Lower leg skin (tissue), 4 donors: ENCODE data around the gene FSTL5. TPM values are rescaled to one million over a fixed set of nuclear protein-coding genes. Genes with fewer than 3 reads are reported as not detected.

Source experiments
- DNase-seq, 2 donors: peaks; one replicate each; pipeline ENCODE4 v3.0.0-alpha.2; 2019; ENCODE audit warnings: low spot score in 2 of 2
- H3K4me3 ChIP-seq: fragments of 200-600 bp; sonication (generic); 2 replicates; pipeline ENCODE4 v1.5.1; 2017; ENCODE audit warnings: mild to moderate bottlenecking, low read depth; ENCODE audit not compliant: poor library complexity, severe bottlenecking
- POLR2A ChIP-seq, 2 donors: fragments of 450-650 bp; IDR thresholded peaks; one replicate each; pipeline ENCODE4 v1.6.1; 2016 to 2017; ENCODE audit warnings: antibody characterized with exemption in 2 of 2, mild to moderate bottlenecking in 1 of 2, moderate library complexity in 1 of 2
- WGBS, 2 donors: methylation state at CpG; one replicate each; pipeline ENCODE4 v1.1.5; 2018; 5-methylcytosine and 5-hydroxymethylcytosine counted together
- intact Hi-C: fragments of 100-400 bp; cut with DNase I; formaldehyde crosslinking; loops from one replicate; pipeline ENCODE4 v1.15.0; 2023; ENCODE audit warnings: low total_unique reads
- total RNA-seq, 4 donors: library from RNA; depleted of rRNA; stranded (reverse); fragments of >200 nt; gene quantifications; one replicate each; pipeline ENCODE4 v1.1.0, GENCODE V29; 2016
- TF ChIP-seq, protein P1 (sequence below), 3 donors: fragments of 450-650 bp; IDR thresholded peaks; one replicate each; pipeline ENCODE4 v1.5.1; 2016; ENCODE audit warnings: antibody characterized with exemption in 3 of 3, mild to moderate bottlenecking in 3 of 3, moderate library complexity in 2 of 3

Gene FSTL5
- total RNA-seq, 4 donors from 2014 or later = not detected

DNA sequence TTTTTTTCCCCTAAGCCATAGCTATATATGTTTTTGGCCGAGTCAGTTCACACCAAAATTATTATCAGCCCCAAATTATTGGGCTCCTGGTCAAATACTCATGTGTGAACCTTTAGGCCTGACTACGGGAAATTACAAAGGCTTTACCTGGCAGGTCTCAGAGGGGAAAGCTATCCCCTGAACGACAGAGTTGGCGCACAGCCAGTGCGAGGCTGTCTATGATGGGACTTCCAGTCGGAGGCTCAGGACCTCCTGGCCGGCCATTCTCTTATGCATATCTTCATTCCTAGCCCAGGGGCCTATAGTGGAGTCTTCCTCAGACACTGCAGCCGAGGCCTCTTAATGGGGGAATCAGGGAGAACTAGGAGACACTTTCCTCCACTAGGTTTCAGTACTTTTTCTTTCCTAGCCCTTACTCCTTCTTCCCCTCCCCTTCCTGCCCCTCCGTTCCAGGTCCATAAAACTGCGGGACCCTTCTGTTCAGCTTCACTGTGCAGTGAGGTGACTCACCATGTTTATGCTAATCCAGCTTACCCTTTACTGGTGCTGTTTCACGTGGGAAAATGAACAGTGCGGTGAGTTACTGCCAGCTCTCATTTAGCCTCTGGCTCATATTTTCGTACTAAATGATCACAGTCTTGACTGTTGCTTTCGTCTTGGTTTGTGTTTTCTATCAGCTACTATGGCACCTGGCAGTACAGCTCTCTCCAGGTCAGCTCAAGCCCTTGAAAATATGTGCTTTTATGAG is 533.9 kb downstream of the FSTL5 start:
- DNase-seq = no peak
- H3K4me3 ChIP-seq = no peak overlapping the region
- WGBS, 2 donors = 59 to 66% methylated on average over 14 of the region's 14 CpGs
- no peak for TF ChIP-seq POLR2A (IDR thresholded peaks at IDR 0.05)
- TF ChIP-seq, protein P1, sequence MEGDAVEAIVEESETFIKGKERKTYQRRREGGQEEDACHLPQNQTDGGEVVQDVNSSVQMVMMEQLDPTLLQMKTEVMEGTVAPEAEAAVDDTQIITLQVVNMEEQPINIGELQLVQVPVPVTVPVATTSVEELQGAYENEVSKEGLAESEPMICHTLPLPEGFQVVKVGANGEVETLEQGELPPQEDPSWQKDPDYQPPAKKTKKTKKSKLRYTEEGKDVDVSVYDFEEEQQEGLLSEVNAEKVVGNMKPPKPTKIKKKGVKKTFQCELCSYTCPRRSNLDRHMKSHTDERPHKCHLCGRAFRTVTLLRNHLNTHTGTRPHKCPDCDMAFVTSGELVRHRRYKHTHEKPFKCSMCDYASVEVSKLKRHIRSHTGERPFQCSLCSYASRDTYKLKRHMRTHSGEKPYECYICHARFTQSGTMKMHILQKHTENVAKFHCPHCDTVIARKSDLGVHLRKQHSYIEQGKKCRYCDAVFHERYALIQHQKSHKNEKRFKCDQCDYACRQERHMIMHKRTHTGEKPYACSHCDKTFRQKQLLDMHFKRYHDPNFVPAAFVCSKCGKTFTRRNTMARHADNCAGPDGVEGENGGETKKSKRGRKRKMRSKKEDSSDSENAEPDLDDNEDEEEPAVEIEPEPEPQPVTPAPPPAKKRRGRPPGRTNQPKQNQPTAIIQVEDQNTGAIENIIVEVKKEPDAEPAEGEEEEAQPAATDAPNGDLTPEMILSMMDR (IDR thresholded peaks at IDR 0.05) = no peak
- intact Hi-C loops = no loop called here

DNA sequence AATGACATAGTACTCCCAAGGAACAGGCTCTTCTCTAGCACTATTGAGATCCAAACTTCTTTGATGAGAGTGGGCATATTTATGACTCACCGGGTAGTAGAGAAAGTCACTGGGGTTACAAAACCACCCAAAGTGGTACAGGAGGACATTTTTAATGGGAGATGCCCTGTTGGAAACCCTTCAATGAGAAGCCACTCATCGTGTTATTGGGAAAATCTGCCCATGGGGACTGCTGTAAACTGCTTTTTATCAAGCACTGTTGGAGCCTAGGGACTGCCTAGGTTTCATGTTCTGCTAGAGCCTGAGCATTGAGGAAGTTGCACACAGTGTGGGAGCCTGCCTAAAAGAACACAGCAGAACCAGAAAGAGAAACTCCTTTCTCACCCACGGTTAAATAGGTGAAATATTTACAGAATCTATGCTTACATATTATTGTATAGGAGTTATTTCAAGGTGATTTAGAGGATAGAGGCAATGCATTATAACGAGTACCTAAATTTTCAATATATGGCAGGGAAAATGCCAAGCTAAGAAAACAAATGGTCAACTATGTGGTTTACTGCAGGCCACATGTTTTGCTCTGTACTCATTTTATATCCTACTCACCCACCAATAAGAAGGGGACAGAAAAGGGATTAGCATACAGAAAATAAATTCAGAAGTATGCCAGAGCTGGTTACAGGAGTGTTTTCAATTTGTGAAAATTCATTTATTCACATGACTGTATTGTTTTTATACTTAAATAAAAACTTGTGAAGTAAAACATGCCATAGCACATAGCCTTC is 559.1 kb downstream of the FSTL5 start:
- TF ChIP-seq, protein P1 (IDR thresholded peaks at IDR 0.05) = no peak
- no peak for TF ChIP-seq POLR2A (IDR thresholded peaks at IDR 0.05)
- H3K4me3 ChIP-seq = no peak overlapping the region
- WGBS, 2 donors = 60 to 61% methylated on average over 4 of the region's 4 CpGs
- intact Hi-C loops = no loop called here
- no peak for DNase-seq

DNA sequence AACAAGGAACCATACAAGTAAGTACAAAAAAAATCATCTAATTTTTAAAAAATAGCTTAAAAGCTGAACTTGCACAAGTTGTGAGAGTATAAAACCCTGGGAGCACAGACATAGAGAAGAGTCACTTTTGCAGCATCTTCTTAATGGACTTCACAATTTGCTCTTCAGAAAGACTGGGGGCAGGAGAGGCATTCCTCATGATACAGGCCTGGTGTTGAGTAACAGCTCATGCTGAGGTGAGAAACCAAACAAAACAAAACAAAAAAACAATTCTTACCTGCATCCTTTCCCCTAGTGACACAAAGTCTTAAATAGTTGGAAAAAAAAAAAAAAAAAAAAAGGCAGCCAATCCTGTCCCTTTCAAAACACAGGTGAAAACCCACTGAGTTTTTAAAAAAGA is 562.8 kb downstream of the FSTL5 start:
- H3K4me3 ChIP-seq = no peak overlapping the region
- intact Hi-C loops = no loop called here
- no peak for TF ChIP-seq POLR2A (IDR thresholded peaks at IDR 0.05)
- TF ChIP-seq, protein P1 (IDR thresholded peaks at IDR 0.05) = no peak
- DNase-seq = no peak

DNA sequence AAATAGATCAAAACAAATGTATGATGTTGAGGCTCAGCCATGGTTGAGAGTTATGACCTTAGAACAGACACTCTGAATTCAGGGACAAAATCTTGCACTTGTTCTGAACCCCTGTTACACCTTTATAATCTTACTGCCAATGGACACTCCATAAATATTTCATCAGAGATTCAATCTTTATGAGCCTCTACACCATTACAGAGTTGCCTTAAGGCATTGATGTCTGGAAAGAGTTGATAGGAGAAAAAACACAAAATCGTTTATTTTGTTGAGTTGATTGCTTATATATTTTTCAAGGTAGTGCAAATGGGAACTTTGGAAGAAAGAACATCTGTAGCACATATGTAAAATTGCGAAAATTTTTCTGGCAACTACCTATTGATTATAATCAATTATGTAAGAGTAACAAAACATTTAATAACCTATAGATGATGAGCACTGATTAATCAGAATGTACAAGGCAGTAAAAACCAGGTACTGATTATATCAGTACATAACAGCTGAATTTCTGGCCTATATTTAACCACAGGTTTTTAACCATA is 568.5 kb downstream of the FSTL5 start:
- intact Hi-C loops = no loop called here
- H3K4me3 ChIP-seq = no peak overlapping the region
- WGBS, 2 donors = 40 to 46% methylated on average over 2 of the region's 2 CpGs
- TF ChIP-seq, protein P1 (IDR thresholded peaks at IDR 0.05) = no peak
- TF ChIP-seq POLR2A (IDR thresholded peaks at IDR 0.05) = no peak
- DNase-seq = no peak

DNA sequence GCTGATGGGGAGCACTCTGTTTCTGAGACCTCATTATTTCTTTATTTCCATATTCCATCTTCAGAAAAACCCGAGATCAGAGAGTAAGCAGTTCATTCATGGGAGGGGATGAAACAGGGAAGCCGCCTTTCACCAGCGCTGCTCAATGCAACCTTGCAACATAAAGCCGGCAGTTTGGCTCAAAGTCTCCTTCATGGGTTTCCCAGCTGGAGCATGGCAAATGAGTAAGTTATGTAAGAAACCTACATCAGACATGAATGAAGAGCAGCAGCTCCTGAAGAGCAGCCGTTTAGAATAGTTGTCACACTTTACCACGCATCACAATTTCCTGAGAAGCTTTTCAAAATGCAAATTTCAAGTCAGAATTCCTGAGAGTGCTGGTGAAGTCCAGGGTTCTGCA is 578.8 kb downstream of the FSTL5 start:
- intact Hi-C loops = no loop called here
- 76 to 87% methylated on average over 6 of the region's 6 CpGs for WGBS, 2 donors
- H3K4me3 ChIP-seq = no peak overlapping the region
- TF ChIP-seq, protein P1 (IDR thresholded peaks at IDR 0.05) = no peak
- no peak for TF ChIP-seq POLR2A (IDR thresholded peaks at IDR 0.05)
- DNase-seq = no peak
